ENCODE measurements around the gene MAN2A1. TPM values are rescaled to one million over a fixed set of nuclear protein-coding genes. Genes with fewer than 3 reads are reported as not detected.

Gene MAN2A1
- polyA plus RNA-seq, 2 of the 4 experiments (the other 2 are of a cell fraction), result 15.8 to 51.5 TPM

GRCh38 chr5:109674596-109674995 is 15.1 kb upstream of the MAN2A1 start (continued):
- TF ChIP-seq HOXA7 (CRISPR knock-in tag; IDR thresholded peaks at IDR 0.05) (no peak), GATA3 (IDR thresholded peaks at IDR 0.05; ENCODE audit: borderline replicate concordance) (no peak), EHF (CRISPR knock-in tag; IDR thresholded peaks at IDR 0.05) (no peak), KDM5A (IDR thresholded peaks at IDR 0.05) (no peak), JUNB (IDR thresholded peaks at IDR 0.05) (no peak), SMC3 (IDR thresholded peaks at IDR 0.05) (no peak)

GRCh38 chr5:109676920-109677319 is 12.8 kb upstream of the MAN2A1 start:
- CTCF ChIA-PET, result interaction anchor here (5.8 kb wide), 1 partner anchor 12 kb away, joined by 32 read pairs; the partner anchor contains the start of gene MAN2A1
- POLR2A ChIA-PET, result interaction anchor here (1.4 kb wide), 1 partner anchor 12 kb away, joined by 5 read pairs; the partner anchor contains the start of gene MAN2A1
- H3K27ac ChIP-seq, result no peak overlapping the region
- no peak for TF ChIP-seq NFE2L2 (conservative IDR thresholded peaks at IDR 0.05; ENCODE audit: low read length)
- FAIRE-seq (no peak), ATAC-seq (no peak), DNase-seq (ENCODE audit: low read depth in 1 of 2, low spot score in 1 of 2) (no peak)
- no peaks in the 10 kb centered on the region for H3K4me1 ChIP-seq
- 32% methylated on average over 5 of the region's 5 CpGs for WGBS (ENCODE audit: missing lambda C conversion rate)
- no peak overlapping the region for H3K4me3 ChIP-seq
- H3K4me2 ChIP-seq, result no peak overlapping the region
- no peaks in the 10 kb centered on the region for H3K9me3 ChIP-seq

GRCh38 chr5:109678447-109678846 is 11.3 kb upstream of the MAN2A1 start:
- Histone ChIP-seq H3K4me1 (no peaks in the 10 kb centered on the region), H3K9me3 (no peaks in the 10 kb centered on the region), H3K27ac (no peak overlapping the region), H3K4me2 (no peak overlapping the region), H3K4me3 (no peak overlapping the region)
- WGBS (ENCODE audit: missing lambda C conversion rate), result 48% methylated on average over 3 of the region's 3 CpGs
- FAIRE-seq (no peak), DNase-seq (ENCODE audit: low read depth in 1 of 2, low spot score in 1 of 2) (no peak), ATAC-seq (no peak)
- POLR2A ChIA-PET, result no interaction called here
- TF ChIP-seq BHLHE40 (IDR thresholded peaks at IDR 0.05; ENCODE audit: low read depth, low read length) (no peak), HMGXB4 (CRISPR knock-in tag; IDR thresholded peaks at IDR 0.05; ENCODE audit: borderline replicate concordance) (no peak), MAFK (IDR thresholded peaks at IDR 0.05; ENCODE audit: partially characterized antibody) (no peak), CBX2 (IDR thresholded peaks at IDR 0.05; ENCODE audit: borderline replicate concordance, low read depth) (no peak), GATA3 (IDR thresholded peaks at IDR 0.05; ENCODE audit: borderline replicate concordance) (no peak), NFE2L2 (conservative IDR thresholded peaks at IDR 0.05; ENCODE audit: low read length) (no peak), PBX3 (IDR thresholded peaks at IDR 0.05) (no peak), RNF2 (IDR thresholded peaks at IDR 0.05; ENCODE audit: borderline replicate concordance, low read depth) (no peak), POLR2A (IDR thresholded peaks at IDR 0.05; ENCODE audit: low read length) (no peak), ZNF302 (CRISPR knock-in tag; IDR thresholded peaks at IDR 0.05) (no peak), TFCP2L1 (CRISPR knock-in tag; IDR thresholded peaks at IDR 0.05) (no peak)
- CTCF ChIA-PET, result interaction anchor here (2.0 kb wide), 1 partner anchor 11 kb away, joined by 11 read pairs; the partner anchor contains the start of gene MAN2A1

GRCh38 chr5:109681763-109682162 is 8.0 kb upstream of the MAN2A1 start:
- Histone ChIP-seq H3K27ac (no peak overlapping the region), H3K4me1 (no peaks in the 10 kb centered on the region), H3K4me2 (no peak overlapping the region), H3K4me3 (no peak overlapping the region), H3K9me3 (no peaks in the 10 kb centered on the region)
- 31% methylated on average over 3 of the region's 3 CpGs for WGBS (ENCODE audit: missing lambda C conversion rate)
- ATAC-seq, result no peak
- FAIRE-seq, result no peak
- POLR2A ChIA-PET, result no interaction called here
- CTCF ChIA-PET, result no interaction called here
- DNase-seq (ENCODE audit: low read depth in 1 of 2, low spot score in 1 of 2), result no peak
- TF ChIP-seq CBX8 (IDR thresholded peaks at IDR 0.05) (no peak), NR3C1 (IDR thresholded peaks at IDR 0.05) (no peak), HDAC2 (IDR thresholded peaks at IDR 0.05) (no peak), RNF2 (IDR thresholded peaks at IDR 0.05; ENCODE audit: borderline replicate concordance, low read depth) (no peak), PBX3 (IDR thresholded peaks at IDR 0.05) (no peak), MAFK (IDR thresholded peaks at IDR 0.05; ENCODE audit: partially characterized antibody) (no peak), GATA3 (IDR thresholded peaks at IDR 0.05; ENCODE audit: borderline replicate concordance) (no peak), RAD21 (conservative IDR thresholded peaks at IDR 0.05 in 1 of 2, IDR thresholded peaks at IDR 0.05 in 1 of 2) (no peak), TFCP2L1 (CRISPR knock-in tag; IDR thresholded peaks at IDR 0.05) (no peak), POLR2A (IDR thresholded peaks at IDR 0.05; ENCODE audit: low read length) (no peak), JUNB (IDR thresholded peaks at IDR 0.05) (no peak), HOXB5 (CRISPR knock-in tag; IDR thresholded peaks at IDR 0.05) (no peak), E2F6 (IDR thresholded peaks at IDR 0.05; ENCODE audit: borderline replicate concordance, low read depth) (no peak), EHMT2 (IDR thresholded peaks at IDR 0.05; ENCODE audit: low read depth) (no peak), ZNF302 (CRISPR knock-in tag; IDR thresholded peaks at IDR 0.05) (no peak), TP53 (CRISPR knock-in tag; IDR thresholded peaks at IDR 0.05) (no peak), HMGXB4 (CRISPR knock-in tag; IDR thresholded peaks at IDR 0.05; ENCODE audit: borderline replicate concordance) (no peak)
